ENCODE data around the gene EFEMP2.
"Not testable (repeated sequence)": the region's sequence is repeated elsewhere in the genome, so short reads cannot be mapped to it uniquely, and the experiment has no call there.

Gene EFEMP2

GRCh38 chr11:65834202-65834601, 38.4 kb downstream of the EFEMP2 start:
- no peak overlapping the region for H3K27ac ChIP-seq (ENCODE audit: low read depth, low read length)
- H4K20me1 ChIP-seq (ENCODE audit: low read depth, low read length), result no peaks in the 10 kb centered on the region
- H3K36me3 ChIP-seq (ENCODE audit: low read length), result no peaks in the 10 kb centered on the region
- no peaks in the 10 kb centered on the region for H3K79me2 ChIP-seq (ENCODE audit: insufficient read depth, low read length)
- H3K4me2 ChIP-seq (ENCODE audit: low read depth, low read length, poor library complexity, severe bottlenecking), result peak overlapping the region; percentile 71
- H3K9ac ChIP-seq (ENCODE audit: low read length), result peak overlapping the region; percentile 56
- TF ChIP-seq EZH2phosphoT487 (conservative IDR thresholded peaks at IDR 0.05; ENCODE audit: low read length) (no peak), CTCF (IDR thresholded peaks at IDR 0.05; ENCODE audit: insufficient read depth, low read length, poor library complexity, severe bottlenecking) (no peak)
- H3K9me3 ChIP-seq (ENCODE audit: insufficient read depth, low read length), result no peaks in the 10 kb centered on the region
- H3K27me3 ChIP-seq (ENCODE audit: low read length), result no peaks in the 10 kb centered on the region
- H3F3A ChIP-seq (ENCODE audit: insufficient read depth), result peaks cover 12% of the 10 kb centered on the region; the same call in 1 of the 2 replicates
- H2AFZ ChIP-seq (ENCODE audit: low read depth, low read length, severe bottlenecking), result peak overlapping the region; percentile 53
- peak overlapping the region; percentile 64 for H3K4me3 ChIP-seq (ENCODE audit: insufficient read depth, low read length, poor library complexity, severe bottlenecking)
- H3K9me2 ChIP-seq (replicated peaks; ENCODE audit: insufficient read depth, low read length), result no peaks in the 10 kb centered on the region

GRCh38 chr11:65833297-65834030, 39.1 kb downstream of the EFEMP2 start, which contains the start of gene SNX32:
TSS of gene SNX32 (plus strand) at chr11:65833963. CDS start at chr11:65834066, 103 bp downstream.
- peak within 1 kb of the TSS; percentile 64 for H3K4me3 ChIP-seq (ENCODE audit: insufficient read depth, low read length, poor library complexity, severe bottlenecking)
- peak within 1 kb of the TSS; percentile 56 for H3K9ac ChIP-seq (ENCODE audit: low read length)

GRCh38 chr11:65832231-65832630, 40.4 kb downstream of the EFEMP2 start:
- H2AFZ ChIP-seq (ENCODE audit: low read depth, low read length, severe bottlenecking); H3F3A ChIP-seq (ENCODE audit: insufficient read depth); H3K4me3 ChIP-seq (ENCODE audit: insufficient read depth, low read length, poor library complexity, severe bottlenecking); H3K9me2 ChIP-seq (replicated peaks; ENCODE audit: insufficient read depth, low read length); H3K27ac ChIP-seq (ENCODE audit: low read depth, low read length); H3K9me3 ChIP-seq (ENCODE audit: insufficient read depth, low read length); H3K4me2 ChIP-seq (ENCODE audit: low read depth, low read length, poor library complexity, severe bottlenecking); H4K20me1 ChIP-seq (ENCODE audit: low read depth, low read length); H3K27me3 ChIP-seq (ENCODE audit: low read length); H3K9ac ChIP-seq (ENCODE audit: low read length); H3K79me2 ChIP-seq (ENCODE audit: insufficient read depth, low read length); H3K36me3 ChIP-seq (ENCODE audit: low read length): not testable (repeated sequence)

More at GRCh38 chr11:65833297-65834030, 39.1 kb downstream of the EFEMP2 start, which contains the start of gene SNX32:
- no peaks in the 10 kb centered on the region for H4K20me1 ChIP-seq (ENCODE audit: low read depth, low read length)
- H3K27me3 ChIP-seq (ENCODE audit: low read length), result no peaks in the 10 kb centered on the region
- peaks cover 10% of the 10 kb centered on the region; the same call in 1 of the 2 replicates for H3F3A ChIP-seq (ENCODE audit: insufficient read depth)
- TF ChIP-seq CTCF (IDR thresholded peaks at IDR 0.05; ENCODE audit: insufficient read depth, low read length, poor library complexity, severe bottlenecking) (no peak), EZH2phosphoT487 (conservative IDR thresholded peaks at IDR 0.05; ENCODE audit: low read length) (no peak)
- H3K9me2 ChIP-seq (replicated peaks; ENCODE audit: insufficient read depth, low read length), result no peaks in the 10 kb centered on the region
- peak within 1 kb of the TSS; percentile 71 for H3K4me2 ChIP-seq (ENCODE audit: low read depth, low read length, poor library complexity, severe bottlenecking)
- H3K27ac ChIP-seq (ENCODE audit: low read depth, low read length), result no peak within 1 kb of the TSS
- peak within 1 kb of the TSS; percentile 53 for H2AFZ ChIP-seq (ENCODE audit: low read depth, low read length, severe bottlenecking)
- no peaks in the 10 kb centered on the region for H3K79me2 ChIP-seq (ENCODE audit: insufficient read depth, low read length)
- no peaks in the 10 kb centered on the region for H3K36me3 ChIP-seq (ENCODE audit: low read length)
- H3K9me3 ChIP-seq (ENCODE audit: insufficient read depth, low read length), result no peaks in the 10 kb centered on the region

GRCh38 chr11:65829459-65829858, 43.1 kb downstream of the EFEMP2 start:
- Histone ChIP-seq H2AFZ (ENCODE audit: low read depth, low read length, severe bottlenecking) (no peak overlapping the region), H3K9me2 (replicated peaks; ENCODE audit: insufficient read depth, low read length) (no peaks in the 10 kb centered on the region), H3F3A (ENCODE audit: insufficient read depth) (peaks cover 5% of the 10 kb centered on the region; the same call in 1 of the 2 replicates), H3K4me2 (ENCODE audit: low read depth, low read length, poor library complexity, severe bottlenecking) (no peak overlapping the region), H3K79me2 (ENCODE audit: insufficient read depth, low read length) (no peaks in the 10 kb centered on the region), H3K4me3 (ENCODE audit: insufficient read depth, low read length, poor library complexity, severe bottlenecking) (no peak overlapping the region), H3K27ac (ENCODE audit: low read depth, low read length) (no peak overlapping the region), H3K9me3 (ENCODE audit: insufficient read depth, low read length) (no peaks in the 10 kb centered on the region), H4K20me1 (ENCODE audit: low read depth, low read length) (no peaks in the 10 kb centered on the region), H3K36me3 (ENCODE audit: low read length) (no peaks in the 10 kb centered on the region), H3K27me3 (ENCODE audit: low read length) (no peaks in the 10 kb centered on the region), H3K9ac (ENCODE audit: low read length) (no peak overlapping the region)
- no peak for TF ChIP-seq CTCF (IDR thresholded peaks at IDR 0.05; ENCODE audit: insufficient read depth, low read length, poor library complexity, severe bottlenecking)
- TF ChIP-seq EZH2phosphoT487 (conservative IDR thresholded peaks at IDR 0.05; ENCODE audit: low read length), result no peak
